CD4-positive, alpha-beta T cell (primary cell): ENCODE measurements around the gene OLFML3. TPM values are rescaled to one million over a fixed set of nuclear protein-coding genes. Genes with fewer than 3 reads are reported as not detected.

Experiments
- ATAC-seq: fragments of 200-7000 bp; cut with Tn5 transposase; one replicate; pipeline ENCODE4 v1.10.0; 2022; ENCODE audit warnings: mild to moderate bottlenecking; ENCODE audit not compliant: poor library complexity
- CTCF ChIA-PET: fragments of 350-600 bp; sonication (Branson Sonifier 250); formaldehyde crosslinking; loops from one replicate; lab custom pipeline; 2021; ENCODE audit warnings: antibody characterized with exemption, inconsistent platforms; lab: Charles Lee
- POLR2A ChIA-PET: fragments of 350-600 bp; sonication (Branson Sonifier 250); formaldehyde crosslinking; loops from one replicate; lab custom pipeline; 2021; ENCODE audit warnings: antibody characterized with exemption, inconsistent platforms; lab: Charles Lee
- DNase-seq, 14 experiments: peaks; one replicate each; pipeline ENCODE4 v3.0.0-alpha.2; 2013 to 2020; ENCODE audit warnings: mixed read lengths in 2 of 14
- H3K27ac ChIP-seq, 2 donors: one replicate each; pipeline versions ENCODE4 v1.5.1 to v1.7.0; 2013; ENCODE audit warnings: low read length in 2 of 2, low read depth in 1 of 2, mild to moderate bottlenecking in 1 of 2
- H3K27me3 ChIP-seq, 2 experiments: 1 replicate in 1 of 2; 2 replicates in 1 of 2; pipeline versions ENCODE4 v1.6.1 to v1.7.0; 2013; ENCODE audit warnings: low read length in 2 of 2, control low read depth in 1 of 2, mild to moderate bottlenecking in 1 of 2, moderate library complexity in 1 of 2; ENCODE audit not compliant: insufficient read depth in 2 of 2, control insufficient read depth in 1 of 2
- H3K36me3 ChIP-seq: one replicate; pipeline ENCODE4 v1.6.1; 2013; ENCODE audit warnings: low read length, control low read depth; ENCODE audit not compliant: insufficient read depth
- H3K4me1 ChIP-seq: one replicate; pipeline ENCODE4 v1.6.1; 2013; ENCODE audit warnings: low read length, control low read depth; ENCODE audit not compliant: insufficient read depth
- H3K4me3 ChIP-seq: one replicate; pipeline ENCODE4 v1.5.1; 2013; ENCODE audit warnings: mild to moderate bottlenecking, low read length, moderate library complexity
- H3K9me3 ChIP-seq, 2 experiments: 1 replicate in 1 of 2; 2 replicates in 1 of 2; pipeline versions ENCODE4 v1.6.1 to v1.7.0; 2013; ENCODE audit warnings: low read length in 2 of 2, mild to moderate bottlenecking in 2 of 2, control low read depth in 1 of 2, moderate library complexity in 1 of 2; ENCODE audit not compliant: control insufficient read depth in 1 of 2, insufficient read depth in 1 of 2
- H3K27ac Mint-ChIP-seq: one replicate; pipeline ENCODE4 v1.8.0; 2020; ENCODE audit warnings: mixed read lengths
- H3K27me3 Mint-ChIP-seq: one replicate; pipeline ENCODE4 v1.8.0; 2021; ENCODE audit warnings: mixed read lengths
- H3K36me3 Mint-ChIP-seq: one replicate; pipeline ENCODE4 v1.8.0; 2021; ENCODE audit warnings: low read depth, mixed read lengths
- H3K4me1 Mint-ChIP-seq: one replicate; pipeline ENCODE4 v1.8.0; 2021; ENCODE audit warnings: low read depth, mixed read lengths
- H3K4me3 Mint-ChIP-seq: one replicate; pipeline ENCODE4 v1.8.0; 2020; ENCODE audit warnings: mild to moderate bottlenecking, mixed read lengths
- H3K9me3 Mint-ChIP-seq: one replicate; pipeline ENCODE4 v1.8.0; 2020; ENCODE audit warnings: mixed read lengths
- CTCF ChIP-seq: fragments of 200-600 bp; IDR thresholded peaks from one replicate; pipeline ENCODE4 v1.8.0; 2022; ENCODE audit warnings: antibody characterized with exemption, mild to moderate bottlenecking
- intact Hi-C, 2 experiments: fragments of 100-400 bp; cut with DNase I in 1 of 2; cut with micrococcal nuclease in 1 of 2; formaldehyde crosslinking; loops; one replicate each; pipeline versions ENCODE4 v1.15.1 to v1.9.0; 2023 to 2025; cut with DNase I, micrococcal nuclease
- total RNA-seq, 174 experiments: library from RNA in 2 of 174; stranded (reverse) in 2 of 174; gene quantifications; one replicate each; pipeline ENCODE4 v1.2.3 and lab custom pipeline; 2021 to 2026

OLFML3 gene
- total RNA-seq, 2 experiments from 2014 or later = 0.30 to 0.31 TPM

- Histone ChIP-seq H3K9me3 (no peaks in the 10 kb centered on the region), H3K4me3 (no peak overlapping the region), H3K36me3 (peaks cover 22% of the 10 kb centered on the region), H3K27ac (peak overlapping the region in 1 of 2 donors; percentile 45), H3K27me3 (no peaks in the 10 kb centered on the region), H3K4me1 (peaks cover 57% of the 10 kb centered on the region)
- peaks cover 60% of the 10 kb centered on the region for H3K36me3 Mint-ChIP-seq
- no peaks in the 10 kb centered on the region for H3K9me3 Mint-ChIP-seq
- H3K27ac Mint-ChIP-seq = peak overlapping the region; percentile 78
- no peak for ATAC-seq
- H3K27me3 Mint-ChIP-seq = no peaks in the 10 kb centered on the region
- H3K4me1 Mint-ChIP-seq = peaks cover 71% of the 10 kb centered on the region
- no peak for DNase-seq
- no peak for TF ChIP-seq CTCF
- CTCF ChIA-PET = interaction anchor here (4.2 kb wide), 1 partner anchor 11 kb away, joined by 18 read pairs; the partner anchor contains the start of gene HIPK1
- H3K4me3 Mint-ChIP-seq = peak overlapping the region; percentile 82
- POLR2A ChIA-PET = interaction anchor here (1.5 to 4.3 kb wide), 4 partner anchors 7 to 37 kb away, joined by 4 to 59 read pairs (median 14); partner anchors contain the start of genes AP4B1, DCLRE1B and HIPK1
- intact Hi-C loops = no loop called here
Measured at GRCh38 chr1:113941245-113941559, 38.1 kb upstream of the OLFML3 start.

GRCh38 chr1:113942527-113942926 lies 36.7 kb upstream of the OLFML3 start:
- ChIA-PET POLR2A (interaction anchor here (1.7 kb wide), 1 partner anchor 13 kb away, joined by 7 read pairs; the partner anchor contains the start of gene HIPK1), CTCF (interaction anchor here (4.2 kb wide), 1 partner anchor 13 kb away, joined by 18 read pairs; the partner anchor contains the start of gene HIPK1)
- DNase-seq (no peak), ATAC-seq (no peak)
- Mint-ChIP-seq H3K27me3 (no peaks in the 10 kb centered on the region), H3K4me3 (no peak overlapping the region), H3K36me3 (peaks cover 61% of the 10 kb centered on the region), H3K9me3 (no peaks in the 10 kb centered on the region), H3K4me1 (peaks cover 73% of the 10 kb centered on the region), H3K27ac (peak overlapping the region; percentile 38)
- Histone ChIP-seq H3K9me3 (no peaks in the 10 kb centered on the region), H3K27me3 (no peaks in the 10 kb centered on the region), H3K36me3 (peaks cover 22% of the 10 kb centered on the region), H3K4me3 (no peak overlapping the region), H3K4me1 (peaks cover 57% of the 10 kb centered on the region), H3K27ac (no peak overlapping the region)
- intact Hi-C loops = no loop called here
- no peak for TF ChIP-seq CTCF

- CTCF ChIA-PET = no interaction called here
- no peak for ATAC-seq
- no peak overlapping the region for H3K27ac ChIP-seq
Measured at GRCh38 chr1:113943028-113943811, 36.1 kb upstream of the OLFML3 start.

More at GRCh38 chr1:113943028-113943811, 36.1 kb upstream of the OLFML3 start:
- H3K9me3 ChIP-seq = no peaks in the 10 kb centered on the region
- no peaks in the 10 kb centered on the region for H3K27me3 Mint-ChIP-seq
- intact Hi-C loops = no loop called here
- H3K36me3 ChIP-seq = peaks cover 22% of the 10 kb centered on the region
- H3K4me1 Mint-ChIP-seq = peaks cover 73% of the 10 kb centered on the region
- H3K36me3 Mint-ChIP-seq = peaks cover 60% of the 10 kb centered on the region
- POLR2A ChIA-PET = interaction anchor here (1.7 kb wide), 1 partner anchor 13 kb away, joined by 7 read pairs; the partner anchor contains the start of gene HIPK1
- no peak overlapping the region for H3K4me3 ChIP-seq
- no peaks in the 10 kb centered on the region for H3K9me3 Mint-ChIP-seq
- DNase-seq = peak in 1 of 14 experiments; percentile 29
- no peak overlapping the region for H3K27ac Mint-ChIP-seq
- H3K27me3 ChIP-seq = no peaks in the 10 kb centered on the region
- no peak overlapping the region for H3K4me3 Mint-ChIP-seq
- H3K4me1 ChIP-seq = peaks cover 53% of the 10 kb centered on the region
- no peak for TF ChIP-seq CTCF
